ENCODE results near the gene IRF6. TPM values are rescaled to one million over a fixed set of nuclear protein-coding genes. Genes with fewer than 3 reads are reported as not detected.

IRF6 gene
- 7.6 TPM for total RNA-seq

GRCh38 chr1:209805875-209806760 lies at the start of gene IRF6:
Gene IRF6, minus strand, starts transcription at chr1:209806142. Its CDS starts 4,729 bp downstream, at chr1:209801413.
- DNase-seq (ENCODE audit: low spot score in 2 of 2) = peak in 1 of 2 donors; percentile 84
- Histone ChIP-seq H3K27me3 (no peaks in the 10 kb centered on the region), H3K27ac (no peak within 1 kb of the TSS), H3K4me3 (peak within 1 kb of the TSS; percentile 51 to 65), H3K9me3 (no peaks in the 10 kb centered on the region), H3K4me1 (peaks cover 0 to 12% of the 10 kb centered on the region in 2 donors), H3K36me3 (no peaks in the 10 kb centered on the region)
- no peak for TF ChIP-seq CTCF (IDR thresholded peaks at IDR 0.05)
- intact Hi-C loops (cut with DNase I) = no loop called here

GRCh38 chr1:209855623-209856022 lies 49.7 kb upstream of the IRF6 start:
- intact Hi-C loops (cut with DNase I) = no loop called here
- Histone ChIP-seq H3K27ac (no peak overlapping the region), H3K36me3 (peaks cover 33 to 37% of the 10 kb centered on the region in 2 donors), H3K4me1 (no peaks in the 10 kb centered on the region), H3K4me3 (no peak overlapping the region), H3K9me3 (no peaks in the 10 kb centered on the region), H3K27me3 (no peaks in the 10 kb centered on the region)
- DNase-seq (ENCODE audit: low spot score in 2 of 2) = no peak
- TF ChIP-seq CTCF (IDR thresholded peaks at IDR 0.05) = no peak

DNA sequence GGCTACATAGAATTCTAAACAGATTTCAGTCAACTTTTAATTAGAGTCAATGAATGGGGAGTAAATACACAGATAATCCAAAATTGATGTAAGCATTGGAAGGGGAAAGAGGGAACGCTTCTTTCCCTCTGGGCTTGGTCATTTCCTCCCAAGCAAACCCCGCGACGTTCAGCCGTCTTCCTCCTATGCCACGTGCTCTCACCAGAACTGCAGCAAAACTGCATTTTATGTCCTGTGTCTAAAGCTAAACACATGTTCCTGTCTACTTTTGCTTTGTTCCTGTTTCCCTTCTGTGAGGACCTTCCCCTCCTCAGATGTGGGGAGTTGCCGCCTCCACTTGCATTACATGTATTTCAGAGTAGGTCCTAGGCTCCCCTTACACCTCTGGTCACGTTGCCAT lies 49.1 kb upstream of the IRF6 start:
- DNase-seq (ENCODE audit: low spot score in 2 of 2) = no peak
- Histone ChIP-seq H3K4me3 (no peak overlapping the region), H3K4me1 (no peaks in the 10 kb centered on the region), H3K36me3 (peaks cover 33 to 37% of the 10 kb centered on the region in 2 donors), H3K27me3 (no peaks in the 10 kb centered on the region), H3K9me3 (no peaks in the 10 kb centered on the region), H3K27ac (no peak overlapping the region)
- no peak for TF ChIP-seq CTCF (IDR thresholded peaks at IDR 0.05)
- intact Hi-C loops (cut with DNase I) = no loop called here

DNA sequence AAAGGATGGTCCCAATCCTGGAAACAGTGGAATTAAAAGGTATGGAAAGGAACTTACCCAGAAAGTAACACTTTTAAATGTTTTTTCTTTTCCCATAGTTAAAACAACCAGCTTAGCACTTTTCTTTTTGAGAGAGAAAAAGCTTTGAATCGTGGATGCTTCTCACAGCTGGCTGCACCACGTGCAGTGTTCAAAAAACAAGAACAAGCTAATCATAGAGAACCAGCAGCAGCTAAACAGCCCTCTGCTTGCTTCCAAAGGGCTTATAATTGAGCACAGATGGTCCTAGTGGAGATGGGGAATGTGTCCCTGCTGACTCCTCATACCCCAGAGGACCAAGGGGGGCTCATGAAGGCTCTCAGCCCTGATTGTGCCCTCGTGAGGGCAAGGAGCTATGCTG lies 48.3 kb upstream of the IRF6 start:
- Histone ChIP-seq H3K27me3 (no peaks in the 10 kb centered on the region), H3K4me1 (no peaks in the 10 kb centered on the region), H3K4me3 (no peak overlapping the region), H3K9me3 (no peaks in the 10 kb centered on the region), H3K27ac (no peak overlapping the region), H3K36me3 (peaks cover 34 to 44% of the 10 kb centered on the region in 2 donors)
- TF ChIP-seq CTCF (IDR thresholded peaks at IDR 0.05) = no peak
- DNase-seq (ENCODE audit: low spot score in 2 of 2) = no peak
- intact Hi-C loops (cut with DNase I) = no loop called here

- no peak overlapping the region for H3K27ac ChIP-seq
- peaks cover 39 to 49% of the 10 kb centered on the region in 2 donors for H3K36me3 ChIP-seq
- no peaks in the 10 kb centered on the region for H3K9me3 ChIP-seq
- H3K4me1 ChIP-seq = no peaks in the 10 kb centered on the region
- H3K27me3 ChIP-seq = no peaks in the 10 kb centered on the region
- no peak for TF ChIP-seq CTCF (IDR thresholded peaks at IDR 0.05)
- intact Hi-C loops (cut with DNase I) = no loop called here
- no peak for DNase-seq (ENCODE audit: low spot score in 2 of 2)
- H3K4me3 ChIP-seq = no peak overlapping the region
Measured at GRCh38 chr1:209853676-209854075, 47.7 kb upstream of the IRF6 start.
